H9 (cell line): ENCODE data around the gene AKNAD1. TPM values are rescaled to one million over a fixed set of nuclear protein-coding genes. Genes with fewer than 3 reads are reported as not detected.

ENCODE experiments used
- DNase-seq: peaks from one replicate; pipeline ENCODE4 v3.0.0-alpha.2; 2017
- H2AFZ ChIP-seq: one replicate; pipeline ENCODE4 v1.6.1; 2013; ENCODE audit warnings: mild to moderate bottlenecking, low read length, control low read depth, moderate library complexity
- H2AK5ac ChIP-seq: 2 replicates; pipeline ENCODE4 v1.6.1; 2013; ENCODE audit warnings: low read length, control low read depth, mixed read lengths; ENCODE audit not compliant: insufficient read length
- H2BK120ac ChIP-seq: one replicate; pipeline ENCODE4 v1.6.1; 2013; ENCODE audit warnings: low read depth, mild to moderate bottlenecking, low read length, control low read depth, inconsistent platforms; ENCODE audit not compliant: poor library complexity, severe bottlenecking
- H2BK12ac ChIP-seq: 2 replicates; pipeline ENCODE4 v1.6.1; 2013; ENCODE audit warnings: low read length, control low read depth, mixed read lengths, low read depth; ENCODE audit not compliant: insufficient read length
- H2BK15ac ChIP-seq: 2 replicates; pipeline ENCODE4 v1.6.1; 2013; ENCODE audit warnings: low read depth, low read length, control low read depth
- H2BK20ac ChIP-seq: one replicate; pipeline ENCODE4 v1.6.1; 2013; ENCODE audit warnings: low read depth, mild to moderate bottlenecking, low read length, control low read depth, inconsistent platforms; ENCODE audit not compliant: poor library complexity, severe bottlenecking
- H2BK5ac ChIP-seq: 2 replicates; pipeline ENCODE4 v1.6.1; 2013; ENCODE audit warnings: low read length, control low read depth, mixed read lengths; ENCODE audit not compliant: insufficient read length
- H3K14ac ChIP-seq: 2 replicates; pipeline ENCODE4 v1.6.1; 2013; ENCODE audit warnings: low read length, control low read depth; ENCODE audit not compliant: insufficient read depth
- H3K18ac ChIP-seq: 2 replicates; pipeline ENCODE4 v1.6.1; 2013; ENCODE audit warnings: low read depth, mild to moderate bottlenecking, mixed read lengths, low read length, control low read depth; ENCODE audit not compliant: insufficient read length
- H3K23ac ChIP-seq: 2 replicates; pipeline ENCODE4 v1.6.1; 2013; ENCODE audit warnings: low read length, control low read depth, mixed read lengths, low read depth; ENCODE audit not compliant: insufficient read length
- H3K23me2 ChIP-seq: 2 replicates; pipeline ENCODE4 v1.6.1; 2013; ENCODE audit warnings: low read depth, mild to moderate bottlenecking, mixed read lengths, low read length, control low read depth; ENCODE audit not compliant: insufficient read length, poor library complexity, severe bottlenecking
- H3K27ac ChIP-seq: 2 replicates; pipeline ENCODE4 v1.5.1; 2013; ENCODE audit warnings: low read length, control low read depth, mixed read lengths, low read depth; ENCODE audit not compliant: insufficient read length
- H3K27me3 ChIP-seq: 2 replicates; pipeline ENCODE4 v1.6.1; 2013; ENCODE audit warnings: low read length, control low read depth, inconsistent platforms; ENCODE audit not compliant: insufficient read depth
- H3K4ac ChIP-seq: 2 replicates; pipeline ENCODE4 v1.6.1; 2013; ENCODE audit warnings: low read depth, mild to moderate bottlenecking, control low read depth, inconsistent platforms, low read length, moderate library complexity
- H3K4me1 ChIP-seq: 2 replicates; pipeline ENCODE4 v1.6.1; 2013; ENCODE audit warnings: low read length, control low read depth, inconsistent platforms; ENCODE audit not compliant: insufficient read depth
- H3K4me2 ChIP-seq: 2 replicates; pipeline ENCODE4 v1.6.1; 2013; ENCODE audit warnings: low read length, control low read depth, mixed read lengths; ENCODE audit not compliant: insufficient read length, insufficient read depth
- H3K56ac ChIP-seq: 2 replicates; pipeline ENCODE4 v1.6.1; 2013; ENCODE audit warnings: low read depth, mild to moderate bottlenecking, mixed read lengths, low read length, control low read depth; ENCODE audit not compliant: insufficient read length
- H3K79me1 ChIP-seq: 2 replicates; pipeline ENCODE4 v1.6.1; 2013; ENCODE audit warnings: low read depth, mild to moderate bottlenecking, moderate library complexity, low read length, control low read depth, inconsistent platforms; ENCODE audit not compliant: insufficient read depth, poor library complexity, severe bottlenecking
- H3K79me2 ChIP-seq: 2 replicates; pipeline ENCODE4 v1.6.1; 2013; ENCODE audit warnings: low read length, control low read depth, inconsistent platforms; ENCODE audit not compliant: insufficient read depth
- H3K9ac ChIP-seq: 2 replicates; pipeline ENCODE4 v1.6.1; 2013; ENCODE audit warnings: low read length, control low read depth, mixed read lengths; ENCODE audit not compliant: insufficient read length; ENCODE audit errors: extremely low read depth
- H3K9me3 ChIP-seq: one replicate; pipeline ENCODE4 v1.6.1; 2013; ENCODE audit warnings: low read depth, low read length, inconsistent platforms; ENCODE audit not compliant: control insufficient read depth
- H3T11ph ChIP-seq: one replicate; pipeline ENCODE4 v1.6.1; 2013; ENCODE audit warnings: mild to moderate bottlenecking, low read length, control low read depth, inconsistent platforms
- H4K20me1 ChIP-seq: one replicate; pipeline ENCODE4 v1.6.1; 2013; ENCODE audit not compliant: control insufficient read depth, insufficient read length, insufficient read depth
- H4K5ac ChIP-seq: 2 replicates; pipeline ENCODE4 v1.6.1; 2013; ENCODE audit warnings: low read depth, mild to moderate bottlenecking, mixed read lengths, low read length, control low read depth; ENCODE audit not compliant: insufficient read length
- H4K8ac ChIP-seq: replicated peaks from 2 replicates; pipeline ENCODE4 v1.6.1; 2013; ENCODE audit warnings: low read length, control low read depth, mixed read lengths, low read depth; ENCODE audit not compliant: insufficient read length
- H4K91ac ChIP-seq: 2 replicates; pipeline ENCODE4 v1.6.1; 2013; ENCODE audit warnings: low read depth, mild to moderate bottlenecking, moderate library complexity, mixed read lengths, low read length, control low read depth; ENCODE audit not compliant: insufficient read length
- H3K27ac Mint-ChIP-seq, 3 experiments: 2 replicates in 2 of 3; 3 replicates in 1 of 3; pipeline ENCODE4 v1.8.0; 2020 to 2021; ENCODE audit warnings: mixed read lengths in 3 of 3, mild to moderate bottlenecking in 1 of 3, moderate library complexity in 1 of 3
- H3K27me3 Mint-ChIP-seq: 2 replicates; pipeline ENCODE4 v1.8.0; 2021; ENCODE audit warnings: low read depth, mild to moderate bottlenecking, moderate library complexity, mixed read lengths
- H3K36me3 Mint-ChIP-seq, 3 experiments: 2 replicates in 2 of 3; 3 replicates in 1 of 3; pipeline ENCODE4 v1.8.0; 2020 to 2021; ENCODE audit warnings: low read depth in 3 of 3, mixed read lengths in 3 of 3; ENCODE audit not compliant: insufficient read depth in 1 of 3
- H3K4me1 Mint-ChIP-seq, 2 experiments: 2 replicates each; pipeline ENCODE4 v1.8.0; 2020; ENCODE audit warnings: mixed read lengths in 2 of 2
- H3K4me3 Mint-ChIP-seq, 2 experiments: 2 replicates in 1 of 2; 3 replicates in 1 of 2; pipeline ENCODE4 v1.8.0; 2020 to 2021; ENCODE audit warnings: mild to moderate bottlenecking in 2 of 2, mixed read lengths in 2 of 2, moderate library complexity in 1 of 2
- H3K9me3 Mint-ChIP-seq, 2 experiments: 2 replicates in 1 of 2; 3 replicates in 1 of 2; pipeline ENCODE4 v1.8.0; 2020; ENCODE audit warnings: mild to moderate bottlenecking in 2 of 2, mixed read lengths in 2 of 2, moderate library complexity in 1 of 2
- CTCF ChIP-seq: fragments of 200-600 bp; sonication (generic); conservative IDR thresholded peaks from 3 replicates; pipeline ENCODE4 v1.8.0; 2021; ENCODE audit warnings: antibody characterized with exemption, mild to moderate bottlenecking
- WGBS: extraction: QIAGEN DNeasy Blood & Tissue Kit; methylation state at CpG from one replicate; pipeline ENCODE4 v1.1.7; 2013; ENCODE audit warnings: missing lambda C conversion rate, low lambda C conversion rate, mixed read lengths; ENCODE audit not compliant: insufficient read length; ENCODE audit errors: extremely low coverage; 5-methylcytosine and 5-hydroxymethylcytosine counted together
- total RNA-seq: library from RNA; stranded (reverse); gene quantifications from 2 replicates; pipeline ENCODE4 v1.2.1, GENCODE V29; 2021

The AKNAD1 gene
- total RNA-seq, 1 experiment from 2014 or later: not detected

- H3K36me3 Mint-ChIP-seq: no peaks in the 10 kb centered on the region
- H3K4me1 Mint-ChIP-seq: peaks cover 7 to 11% of the 10 kb centered on the region in 2 experiments
- no peak overlapping the region for H2AK5ac ChIP-seq
- H3K18ac ChIP-seq: no peak overlapping the region
- H2AFZ ChIP-seq: no peak overlapping the region
- no peak overlapping the region for H3T11ph ChIP-seq
- no peaks in the 10 kb centered on the region for H3K23me2 ChIP-seq
- H3K9ac ChIP-seq: no peak overlapping the region
- no peak overlapping the region for H2BK120ac ChIP-seq
- no peaks in the 10 kb centered on the region for H3K27me3 ChIP-seq
- no peak overlapping the region for H3K23ac ChIP-seq
- H4K91ac ChIP-seq: no peak overlapping the region
- H3K4me1 ChIP-seq: no peaks in the 10 kb centered on the region; the same call in 1 of the 2 replicates
- no peak for TF ChIP-seq CTCF
- no peak overlapping the region for H3K4me3 Mint-ChIP-seq
- no peak overlapping the region for H3K27ac ChIP-seq
- no peak overlapping the region for H3K14ac ChIP-seq
- no peak overlapping the region for H2BK12ac ChIP-seq
- no peak overlapping the region for H2BK5ac ChIP-seq
- no peak overlapping the region for H3K27ac Mint-ChIP-seq
- no peak overlapping the region for H3K56ac ChIP-seq
- no peaks in the 10 kb centered on the region for H4K20me1 ChIP-seq
- H2BK20ac ChIP-seq: no peak overlapping the region
- no peak overlapping the region for H3K4ac ChIP-seq
- H3K79me1 ChIP-seq: no peaks in the 10 kb centered on the region
- H4K5ac ChIP-seq: no peak overlapping the region
- DNase-seq: no peak
- H3K4me2 ChIP-seq: no peak overlapping the region
- H3K79me2 ChIP-seq: no peaks in the 10 kb centered on the region
- no peaks in the 10 kb centered on the region for H3K27me3 Mint-ChIP-seq
- H4K8ac ChIP-seq: no peak overlapping the region
- no peak overlapping the region for H2BK15ac ChIP-seq
- H3K9me3 ChIP-seq: no peaks in the 10 kb centered on the region
- no peaks in the 10 kb centered on the region for H3K9me3 Mint-ChIP-seq
- no CpG with 5 or more reads among the region's 4 CpGs for WGBS
Measured at GRCh38 chr1:108863984-108864383, 7.1 kb upstream of the AKNAD1 start.
